GM20431 (cell line): ENCODE data around the gene TPRN.

Experiments used
- in situ Hi-C: fragments of 300-500 bp; cut with MseI, MboI; formaldehyde crosslinking; loops from one replicate; pipeline ENCODE4 v1.15.0; 2020; ENCODE audit warnings: low sequenced_read_pairs; ENCODE audit not compliant: unreplicated experiment

TPRN gene

DNA sequence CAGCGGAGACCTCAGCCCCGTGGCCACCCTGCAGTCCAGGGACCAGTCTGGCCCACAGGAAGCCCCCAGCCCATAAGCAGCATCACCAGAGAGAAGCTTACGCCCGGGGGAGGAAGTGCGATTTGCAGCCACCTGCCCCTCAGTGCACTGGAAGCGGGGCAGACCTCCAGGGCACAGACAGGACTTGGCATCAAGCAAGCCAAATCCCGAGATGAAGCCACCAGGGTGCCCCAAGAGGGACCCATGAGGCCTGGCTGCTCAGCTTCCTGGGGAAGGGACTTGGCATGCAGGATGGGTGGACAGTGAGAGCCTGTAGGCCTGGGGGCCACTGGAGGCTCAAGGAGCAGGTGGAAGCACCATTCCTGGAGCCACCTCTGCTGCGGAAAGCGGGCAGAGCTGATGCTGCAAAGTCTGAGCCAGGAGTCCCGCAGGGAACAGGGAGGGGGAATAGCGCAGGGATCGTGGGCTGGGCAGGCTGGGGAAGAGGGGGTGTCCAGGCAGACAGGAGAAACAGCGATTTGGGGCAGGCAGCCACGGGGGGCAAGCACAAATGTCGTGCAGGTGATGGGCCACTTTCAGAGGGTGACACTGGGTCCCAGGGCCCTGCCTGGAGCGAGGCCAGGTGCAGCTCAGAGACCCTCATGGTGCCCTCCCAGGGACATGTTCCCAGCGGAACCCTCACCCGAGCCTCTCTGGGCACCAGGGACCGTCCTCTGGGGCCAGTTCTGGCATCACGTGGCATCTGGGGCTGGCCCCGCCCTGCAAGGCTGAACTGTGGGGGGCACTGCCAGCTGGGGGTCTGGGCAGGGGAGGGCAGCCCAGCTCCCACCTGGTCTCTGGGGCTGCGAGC, 33.9 kb downstream of the TPRN start:
- in situ Hi-C loops, result no loop called here

- in situ Hi-C loops, result no loop called here
Observed at GRCh38 chr9:137165250-137165836, 35.2 kb downstream of the TPRN start.

GRCh38 chr9:137164370-137165249, 35.9 kb downstream of the TPRN start:
- in situ Hi-C loops, result no loop called here

DNA sequence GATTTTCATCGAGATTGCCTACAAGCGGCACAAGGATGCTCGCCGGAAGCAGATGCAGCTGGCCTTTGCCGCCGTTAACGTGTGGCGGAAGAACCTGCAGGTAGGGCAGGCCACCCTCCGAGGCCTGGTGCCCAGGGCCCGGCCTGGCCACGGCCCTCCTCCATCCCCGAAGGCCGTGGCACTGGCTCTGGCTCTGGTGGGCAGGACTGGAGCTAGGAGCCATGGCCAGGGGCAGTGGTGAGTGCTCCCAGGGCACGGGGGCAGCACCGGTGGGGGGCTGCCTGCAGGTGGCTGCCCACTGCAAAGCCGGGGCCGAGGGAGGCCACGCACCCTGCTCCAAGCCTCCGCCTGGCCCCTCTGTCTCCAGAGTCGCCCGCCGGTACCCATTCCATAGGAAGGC, 36.7 kb downstream of the TPRN start:
- in situ Hi-C loops, result no loop called here

DNA sequence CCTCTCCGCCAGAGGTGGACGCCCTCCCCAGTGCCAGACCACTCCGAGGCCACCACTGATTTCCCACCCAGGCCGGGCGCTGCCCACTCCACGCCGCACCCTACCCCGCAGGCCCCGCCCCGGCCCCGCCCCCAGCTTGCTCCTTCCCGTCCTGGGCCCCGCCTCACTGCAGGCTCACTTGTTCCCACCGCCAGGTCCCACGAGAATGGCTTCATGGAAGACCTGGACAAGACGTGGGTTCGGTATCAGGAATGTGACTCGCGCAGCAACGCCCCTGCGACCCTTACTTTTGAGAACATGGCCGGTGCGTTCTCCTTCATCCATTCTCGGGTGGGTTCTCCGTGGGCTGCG, 37.2 kb downstream of the TPRN start:
- in situ Hi-C loops, result no loop called here

GRCh38 chr9:137162505-137163364, 37.8 kb downstream of the TPRN start:
- in situ Hi-C loops, result no loop called here

DNA sequence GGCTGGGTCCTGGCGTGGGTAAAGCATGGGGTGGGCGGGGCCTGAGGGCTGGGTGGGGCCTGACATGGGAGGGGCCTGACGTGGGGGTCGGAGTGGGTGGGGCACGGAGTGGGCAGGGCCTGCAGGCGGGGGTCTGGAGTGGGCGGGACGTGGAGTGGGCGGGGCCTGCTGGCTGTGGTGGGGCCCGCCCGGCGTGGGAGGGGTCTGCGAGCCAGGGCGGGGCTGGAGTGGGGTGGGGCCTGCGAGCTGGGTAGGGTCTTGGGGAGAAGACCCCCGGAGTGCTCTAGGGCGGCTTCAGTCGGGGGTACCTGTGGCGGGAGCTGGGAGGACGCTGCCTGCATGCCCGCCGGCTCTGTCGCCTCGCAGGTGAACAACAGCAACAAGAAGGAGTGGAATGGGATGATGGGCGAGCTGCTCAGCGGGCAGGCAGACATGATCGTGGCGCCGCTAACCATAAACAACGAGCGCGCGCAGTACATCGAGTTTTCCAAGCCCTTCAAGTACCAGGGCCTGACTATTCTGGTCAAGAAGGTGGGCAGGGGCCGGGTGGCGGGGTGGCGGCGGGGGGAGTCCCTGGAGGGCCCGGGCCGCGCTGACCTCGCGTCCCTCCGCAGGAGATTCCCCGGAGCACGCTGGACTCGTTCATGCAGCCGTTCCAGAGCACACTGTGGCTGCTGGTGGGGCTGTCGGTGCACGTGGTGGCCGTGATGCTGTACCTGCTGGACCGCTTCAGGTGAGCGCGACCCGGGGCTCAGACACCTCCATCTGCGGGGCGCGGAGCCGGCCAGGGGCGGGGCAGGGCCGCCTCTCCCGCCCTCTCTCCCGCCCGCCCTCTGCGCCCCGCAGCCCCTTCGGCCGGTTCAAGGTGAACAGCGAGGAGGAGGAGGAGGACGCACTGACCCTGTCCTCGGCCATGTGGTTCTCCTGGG, 38.7 kb downstream of the TPRN start:
- in situ Hi-C loops, result no loop called here

DNA sequence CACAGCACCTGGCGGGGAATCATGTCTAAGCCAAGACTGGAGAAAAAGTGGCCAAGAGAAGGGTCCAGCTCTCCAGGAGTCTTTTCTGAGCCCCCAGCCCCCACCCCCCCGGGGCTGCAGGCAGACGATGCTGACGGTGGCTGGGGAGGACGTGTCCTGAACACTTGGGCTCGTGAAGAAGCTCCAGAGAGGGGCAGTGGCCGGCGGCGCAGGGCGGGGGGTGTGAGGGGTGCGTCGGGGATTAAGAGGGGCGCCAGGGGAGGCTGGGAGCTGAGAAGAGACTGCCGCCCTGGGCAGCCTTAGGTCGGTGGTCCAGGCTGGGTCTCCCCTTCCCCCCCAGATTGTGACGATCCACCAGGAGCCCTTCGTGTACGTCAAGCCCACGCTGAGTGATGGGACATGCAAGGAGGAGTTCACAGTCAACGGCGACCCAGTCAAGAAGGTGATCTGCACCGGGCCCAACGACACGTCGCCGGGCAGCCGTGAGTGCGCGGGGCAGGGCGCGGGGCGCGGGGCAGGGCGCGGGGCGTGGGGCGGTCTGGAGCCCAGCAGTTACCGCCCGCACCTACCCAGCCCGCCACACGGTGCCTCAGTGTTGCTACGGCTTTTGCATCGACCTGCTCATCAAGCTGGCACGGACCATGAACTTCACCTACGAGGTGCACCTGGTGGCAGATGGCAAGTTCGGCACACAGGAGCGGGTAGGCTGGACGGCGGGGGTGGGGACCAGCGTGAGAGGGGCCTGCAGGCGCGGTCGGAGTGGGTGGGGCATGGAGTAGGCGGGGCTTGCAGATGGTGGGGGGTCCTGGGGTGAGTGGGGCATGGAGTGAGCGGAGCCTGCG, 39.6 kb downstream of the TPRN start:
- in situ Hi-C loops, result no loop called here

- in situ Hi-C loops, result no loop called here
Observed at GRCh38 chr9:137160054-137160425, 40.5 kb downstream of the TPRN start.

- in situ Hi-C loops, result no loop called here
Observed at GRCh38 chr9:137159105-137160053, 41.2 kb downstream of the TPRN start.

DNA sequence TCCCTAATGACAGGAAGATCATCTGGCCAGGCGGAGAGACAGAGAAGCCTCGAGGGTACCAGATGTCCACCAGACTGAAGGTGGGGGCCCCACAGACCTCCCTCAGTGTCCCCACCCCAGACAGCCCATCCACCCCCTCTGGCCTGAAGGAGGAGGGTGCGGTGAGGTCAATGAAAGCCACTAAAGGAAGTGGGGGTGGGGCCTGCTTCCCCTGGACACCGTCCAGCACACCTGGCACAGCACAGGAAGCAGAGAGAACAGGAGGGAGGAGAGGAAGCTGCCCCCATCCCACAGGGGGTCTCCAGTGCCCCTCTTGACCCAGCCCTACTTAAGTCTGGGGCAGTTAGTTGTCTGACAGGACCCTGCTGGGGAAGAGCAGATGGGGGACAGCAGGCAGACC, 41.9 kb downstream of the TPRN start:
- in situ Hi-C loops, result no loop called here

DNA sequence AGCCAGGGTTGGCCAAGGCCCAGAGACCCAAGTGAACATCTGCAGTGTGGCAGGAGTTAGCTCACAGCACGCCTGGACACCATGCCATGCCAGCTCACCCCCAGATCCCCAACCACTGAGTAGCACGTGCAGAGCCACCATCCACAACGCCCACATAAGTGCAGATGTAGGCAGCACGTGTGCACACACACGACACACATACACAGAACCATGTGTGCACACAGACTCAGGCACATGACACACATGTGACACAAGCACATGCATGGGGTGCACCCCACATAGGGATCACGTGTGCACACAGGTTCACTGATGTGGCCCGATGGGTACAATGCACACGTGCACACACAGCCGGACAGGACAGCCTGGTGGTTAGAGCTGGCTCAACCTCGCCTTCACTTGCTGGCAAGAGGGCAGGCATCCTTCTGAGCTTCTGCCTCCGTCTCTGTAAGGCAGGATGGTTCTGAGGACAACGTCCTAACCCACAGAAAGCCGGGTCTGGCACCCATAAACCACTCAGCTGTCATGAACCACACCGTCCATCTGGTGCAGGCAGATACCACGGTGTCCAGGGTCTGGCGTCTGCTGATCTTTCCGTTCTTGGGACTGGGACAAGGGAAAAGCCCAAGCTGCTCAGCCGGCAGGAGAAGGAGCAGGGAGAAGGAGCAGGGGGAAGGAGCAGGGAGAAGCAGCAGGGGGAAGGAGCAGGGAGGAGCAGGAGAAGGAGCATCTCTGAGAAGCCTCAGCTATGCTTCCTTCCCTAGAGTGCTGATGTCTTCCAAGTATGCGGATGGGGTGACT, 42.7 kb downstream of the TPRN start:
- in situ Hi-C loops, result no loop called here

- in situ Hi-C loops, result no loop called here
Observed at GRCh38 chr9:137156567-137157375, 43.8 kb downstream of the TPRN start.

DNA sequence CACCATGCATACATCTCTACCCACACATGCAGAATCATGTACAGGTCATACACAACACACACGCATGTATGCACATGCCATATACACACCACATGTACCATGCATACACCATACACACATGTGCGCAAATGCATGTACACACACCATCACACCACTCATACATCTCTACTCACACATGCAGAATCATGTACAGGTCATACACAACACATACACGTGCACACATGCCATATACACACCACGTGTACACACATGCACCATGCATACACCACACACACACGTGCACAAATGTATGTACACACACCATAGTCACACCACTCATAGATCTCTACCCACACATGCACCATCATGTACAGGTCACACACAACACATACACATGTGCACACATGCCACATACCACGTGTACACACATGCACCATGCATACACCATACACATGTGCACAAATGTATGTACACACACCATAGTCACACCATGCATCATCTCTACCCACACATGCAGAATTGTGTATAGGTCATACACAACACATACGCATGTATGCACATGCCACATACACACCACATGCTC, 47.6 kb downstream of the TPRN start:
- in situ Hi-C loops, result no loop called here
